ENCODE data around the gene RPS18. TPM values are rescaled to one million over a fixed set of nuclear protein-coding genes. Genes with fewer than 3 reads are reported as not detected.
A peak's percentile ranks its signal among the peaks of the same experiment; 100 is the strongest.

Gene RPS18
- total and polyA plus RNA-seq, 2 of the 13 experiments (the other 11 are each of a cell fraction or from before 2014, with no cell fraction given) = 3,896 to 5,806 TPM

DNA sequence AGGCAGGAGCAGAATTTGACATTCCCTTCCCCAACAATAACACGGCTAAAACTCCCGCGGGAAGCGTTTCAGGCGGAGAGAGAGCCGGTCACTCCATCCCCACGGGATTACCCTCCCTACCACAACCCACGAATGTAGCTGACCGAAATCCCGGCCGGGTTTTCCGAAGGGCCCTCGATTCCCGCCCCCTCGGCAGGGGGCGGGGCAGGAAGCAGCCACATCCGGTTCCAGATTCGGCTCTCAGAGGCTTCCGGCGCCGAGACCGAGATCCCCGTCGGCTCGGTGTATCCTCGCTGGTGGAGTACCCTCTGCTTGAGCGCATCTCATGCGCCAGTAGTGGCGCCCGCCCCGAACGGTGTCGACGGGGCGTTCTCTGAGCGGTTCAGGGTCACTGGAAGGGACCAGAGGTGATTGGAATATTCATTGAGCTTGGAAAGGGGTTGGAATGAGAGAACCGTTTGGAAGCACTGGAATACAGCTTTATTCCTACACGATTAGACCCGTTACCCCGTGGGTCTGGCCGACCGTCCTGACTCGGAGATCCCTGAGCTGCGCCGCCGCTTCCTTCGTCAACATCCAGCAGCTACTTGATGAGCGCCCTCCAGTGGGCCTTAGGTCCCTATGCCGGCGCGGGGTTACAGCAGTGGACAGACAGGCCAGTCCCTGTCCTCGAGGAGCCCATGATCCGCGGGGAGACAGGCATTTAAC, 27.5 kb downstream of the RPS18 start (continued):
- TF ChIP-seq PLSCR1 (CRISPR knock-in tag; IDR thresholded peaks at IDR 0.05; ENCODE audit: borderline replicate concordance) = no peak
- no peak for TF ChIP-seq SMARCC2 (IDR thresholded peaks at IDR 0.05)
- no peak; the same call in 1 of the 2 replicates for TF ChIP-seq NFAT5 (CRISPR knock-in tag; IDR thresholded peaks at IDR 0.05)
- TF ChIP-seq ZNF329 (CRISPR knock-in tag; IDR thresholded peaks at IDR 0.05; ENCODE audit: low read depth) = peak; percentile 76; the same call in 1 of the 2 replicates
- TF ChIP-seq TOE1 (CRISPR knock-in tag; IDR thresholded peaks at IDR 0.05) = no peak
- TF ChIP-seq FOXO4 (CRISPR knock-in tag; conservative IDR thresholded peaks at IDR 0.05) = no peak
- TF ChIP-seq RBM39 (IDR thresholded peaks at IDR 0.05; ENCODE audit: low read depth, low read length, poor library complexity, severe bottlenecking) = peak; percentile 99
- no peak for TF ChIP-seq ARNT (IDR thresholded peaks at IDR 0.05)
- TF ChIP-seq ZBTB8A (CRISPR knock-in tag; IDR thresholded peaks at IDR 0.05; ENCODE audit: borderline replicate concordance, low read depth) = peak; percentile 30; the same call in 1 of the 2 replicates
- TF ChIP-seq, protein P1, sequence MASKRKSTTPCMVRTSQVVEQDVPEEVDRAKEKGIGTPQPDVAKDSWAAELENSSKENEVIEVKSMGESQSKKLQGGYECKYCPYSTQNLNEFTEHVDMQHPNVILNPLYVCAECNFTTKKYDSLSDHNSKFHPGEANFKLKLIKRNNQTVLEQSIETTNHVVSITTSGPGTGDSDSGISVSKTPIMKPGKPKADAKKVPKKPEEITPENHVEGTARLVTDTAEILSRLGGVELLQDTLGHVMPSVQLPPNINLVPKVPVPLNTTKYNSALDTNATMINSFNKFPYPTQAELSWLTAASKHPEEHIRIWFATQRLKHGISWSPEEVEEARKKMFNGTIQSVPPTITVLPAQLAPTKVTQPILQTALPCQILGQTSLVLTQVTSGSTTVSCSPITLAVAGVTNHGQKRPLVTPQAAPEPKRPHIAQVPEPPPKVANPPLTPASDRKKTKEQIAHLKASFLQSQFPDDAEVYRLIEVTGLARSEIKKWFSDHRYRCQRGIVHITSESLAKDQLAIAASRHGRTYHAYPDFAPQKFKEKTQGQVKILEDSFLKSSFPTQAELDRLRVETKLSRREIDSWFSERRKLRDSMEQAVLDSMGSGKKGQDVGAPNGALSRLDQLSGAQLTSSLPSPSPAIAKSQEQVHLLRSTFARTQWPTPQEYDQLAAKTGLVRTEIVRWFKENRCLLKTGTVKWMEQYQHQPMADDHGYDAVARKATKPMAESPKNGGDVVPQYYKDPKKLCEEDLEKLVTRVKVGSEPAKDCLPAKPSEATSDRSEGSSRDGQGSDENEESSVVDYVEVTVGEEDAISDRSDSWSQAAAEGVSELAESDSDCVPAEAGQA (IDR thresholded peaks at IDR 0.05; ENCODE audit: low read depth) = peak; percentile 38; the same call in 1 of the 2 replicates
- TF ChIP-seq, protein P1 (CRISPR knock-in tag; IDR thresholded peaks at IDR 0.05; ENCODE audit: borderline replicate concordance) = no peak
- TF ChIP-seq RFX1 (IDR thresholded peaks at IDR 0.05) = no peak
- TF ChIP-seq, protein P2, sequence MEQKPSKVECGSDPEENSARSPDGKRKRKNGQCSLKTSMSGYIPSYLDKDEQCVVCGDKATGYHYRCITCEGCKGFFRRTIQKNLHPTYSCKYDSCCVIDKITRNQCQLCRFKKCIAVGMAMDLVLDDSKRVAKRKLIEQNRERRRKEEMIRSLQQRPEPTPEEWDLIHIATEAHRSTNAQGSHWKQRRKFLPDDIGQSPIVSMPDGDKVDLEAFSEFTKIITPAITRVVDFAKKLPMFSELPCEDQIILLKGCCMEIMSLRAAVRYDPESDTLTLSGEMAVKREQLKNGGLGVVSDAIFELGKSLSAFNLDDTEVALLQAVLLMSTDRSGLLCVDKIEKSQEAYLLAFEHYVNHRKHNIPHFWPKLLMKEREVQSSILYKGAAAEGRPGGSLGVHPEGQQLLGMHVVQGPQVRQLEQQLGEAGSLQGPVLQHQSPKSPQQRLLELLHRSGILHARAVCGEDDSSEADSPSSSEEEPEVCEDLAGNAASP (CRISPR knock-in tag; IDR thresholded peaks at IDR 0.05; ENCODE audit: borderline replicate concordance) = peak; percentile 73
- TF ChIP-seq ZFP41 (CRISPR knock-in tag; IDR thresholded peaks at IDR 0.05; ENCODE audit: borderline replicate concordance) = no peak

All from HepG2 (cell line).